GM12878 (cell line): ENCODE results near the gene REEP3. TPM values are rescaled to one million over a fixed set of nuclear protein-coding genes. Genes with fewer than 3 reads are reported as not detected.

Experiments
- BHLHE40 ChIP-seq, 2 experiments: fragments of 450-650 bp in 1 of 2; IDR thresholded peaks; 2 replicates each; pipeline ENCODE4 v1.6.1; 2011 to 2017; ENCODE audit warnings: low read depth in 2 of 2, borderline replicate concordance in 1 of 2, improper control_type of control experiment in 1 of 2, low read length in 1 of 2, mild to moderate bottlenecking in 1 of 2
- CHD4 ChIP-seq: fragments of 200-600 bp; sonication (generic); IDR thresholded peaks from 2 replicates; pipeline ENCODE4 v1.6.1; 2016; ENCODE audit warnings: mild to moderate bottlenecking
- EP300 ChIP-seq, 2 experiments: fragments of 150-350 bp in 1 of 2; IDR thresholded peaks; 2 replicates each; pipeline ENCODE4 v1.6.1; 2011 to 2012; ENCODE audit warnings: low read depth in 2 of 2, low read length in 2 of 2, borderline replicate concordance in 1 of 2, improper control_type of control experiment in 1 of 2, inconsistent platforms in 1 of 2; ENCODE audit not compliant: control insufficient read depth in 1 of 2
- IKZF2 ChIP-seq, 2 experiments: fragments of 450-650 bp; IDR thresholded peaks; 2 replicates each; pipeline ENCODE4 v1.6.1; 2017; ENCODE audit warnings: mild to moderate bottlenecking in 2 of 2, moderate library complexity in 2 of 2
- MXI1 ChIP-seq: fragments of 150-350 bp; IDR thresholded peaks from 2 replicates; pipeline ENCODE4 v1.6.1; 2011; ENCODE audit warnings: low read depth, mild to moderate bottlenecking, inconsistent platforms, low read length, improper control_type of control experiment
- MYC ChIP-seq: IDR thresholded peaks from 2 replicates; pipeline ENCODE4 v1.6.1; 2011; ENCODE audit warnings: mild to moderate bottlenecking, low read length, moderate library complexity, inconsistent platforms; ENCODE audit not compliant: insufficient read depth, insufficient replicate concordance, insufficient read length, severe bottlenecking
- NFXL1 ChIP-seq: fragments of 450-650 bp; IDR thresholded peaks from 2 replicates; pipeline ENCODE4 v1.6.1; 2017; ENCODE audit warnings: antibody characterized with exemption, mild to moderate bottlenecking, borderline replicate concordance
- NR2C1 ChIP-seq: fragments of 450-650 bp; IDR thresholded peaks from 2 replicates; pipeline ENCODE4 v1.6.1; 2017; ENCODE audit warnings: antibody characterized with exemption, mild to moderate bottlenecking, moderate library complexity
- POLR2A ChIP-seq: IDR thresholded peaks from 2 replicates; pipeline ENCODE4 v1.6.1; 2011; ENCODE audit warnings: low read depth, mild to moderate bottlenecking, low read length
- RELA ChIP-seq: fragments of 450-650 bp; IDR thresholded peaks from 2 replicates; pipeline ENCODE4 v1.8.0; 2014; ENCODE audit warnings: borderline replicate concordance; ENCODE audit not compliant: partially characterized antibody
- SMC3 ChIP-seq: IDR thresholded peaks from 2 replicates; pipeline ENCODE4 v1.6.1; 2011; ENCODE audit warnings: low read length, improper control_type of control experiment, borderline replicate concordance
- SPI1 ChIP-seq: IDR thresholded peaks from 2 replicates; pipeline ENCODE4 v1.6.1; 2011; ENCODE audit warnings: low read depth, mild to moderate bottlenecking, low read length, moderate library complexity, borderline replicate concordance; ENCODE audit not compliant: insufficient read depth
- SREBF1 ChIP-seq: IDR thresholded peaks from 2 replicates; pipeline ENCODE4 v1.6.1; 2012; ENCODE audit warnings: mild to moderate bottlenecking, low read length
- SRF ChIP-seq, 2 experiments: IDR thresholded peaks; 2 replicates each; pipeline ENCODE4 v1.6.1; 2011; ENCODE audit warnings: low read depth in 2 of 2, low read length in 2 of 2, mild to moderate bottlenecking in 1 of 2, moderate library complexity in 1 of 2
- polyA plus RNA-seq, 11 experiments: library from polyadenylated mRNA; depleted of rRNA in 4 of 11; unstranded in 6 of 11; stranded (reverse) in 5 of 11; fragments of >200 nt; fragmentation: Nextera tagmentation in 4 of 11; fragmentation: Illumina TruSeq in 1 of 11; extraction: Ambion mirVana in 4 of 11; extraction: Trizol in 1 of 11; gene quantifications; 1 replicate in 1 of 11; 2 replicates in 10 of 11; pipeline versions ENCODE4 v1.2.1 to v1.2.3, GENCODE V29; 2011 to 2016; ENCODE audit warnings: inconsistent platforms in 2 of 11, missing spikeins in 2 of 11, low read depth in 1 of 11
- total RNA-seq, 4 experiments: library from RNA; depleted of rRNA in 3 of 4; stranded (reverse); fragments of >200 nt in 3 of 4; fragmentation: Illumina TruSeq in 1 of 4; extraction: Trizol in 1 of 4; gene quantifications; 2 replicates each; pipeline versions ENCODE4 v1.2.1 to v1.2.3, GENCODE V29; 2013 to 2021
- TF ChIP-seq, protein P1 (sequence below): fragments of 450-650 bp; IDR thresholded peaks from 2 replicates; pipeline ENCODE4 v1.6.1; 2017; ENCODE audit warnings: mild to moderate bottlenecking, moderate library complexity
- TF ChIP-seq, protein P2 (sequence below): IDR thresholded peaks from 2 replicates; pipeline ENCODE4 v1.6.1; 2011; ENCODE audit warnings: low read depth, low read length, improper control_type of control experiment, borderline replicate concordance
- TF ChIP-seq, protein P3 (sequence below): fragments of 450-650 bp; formaldehyde crosslinking; IDR thresholded peaks from 2 replicates; pipeline ENCODE4 v1.5.0; 2022; ENCODE audit warnings: mild to moderate bottlenecking, missing genetic modification characterization

REEP3 gene
- total and polyA plus RNA-seq, 10 of the 15 experiments (the other 5 are each of a cell fraction or from before 2014, with no cell fraction given), result 4.9 to 25.9 (median 16.2) TPM

DNA sequence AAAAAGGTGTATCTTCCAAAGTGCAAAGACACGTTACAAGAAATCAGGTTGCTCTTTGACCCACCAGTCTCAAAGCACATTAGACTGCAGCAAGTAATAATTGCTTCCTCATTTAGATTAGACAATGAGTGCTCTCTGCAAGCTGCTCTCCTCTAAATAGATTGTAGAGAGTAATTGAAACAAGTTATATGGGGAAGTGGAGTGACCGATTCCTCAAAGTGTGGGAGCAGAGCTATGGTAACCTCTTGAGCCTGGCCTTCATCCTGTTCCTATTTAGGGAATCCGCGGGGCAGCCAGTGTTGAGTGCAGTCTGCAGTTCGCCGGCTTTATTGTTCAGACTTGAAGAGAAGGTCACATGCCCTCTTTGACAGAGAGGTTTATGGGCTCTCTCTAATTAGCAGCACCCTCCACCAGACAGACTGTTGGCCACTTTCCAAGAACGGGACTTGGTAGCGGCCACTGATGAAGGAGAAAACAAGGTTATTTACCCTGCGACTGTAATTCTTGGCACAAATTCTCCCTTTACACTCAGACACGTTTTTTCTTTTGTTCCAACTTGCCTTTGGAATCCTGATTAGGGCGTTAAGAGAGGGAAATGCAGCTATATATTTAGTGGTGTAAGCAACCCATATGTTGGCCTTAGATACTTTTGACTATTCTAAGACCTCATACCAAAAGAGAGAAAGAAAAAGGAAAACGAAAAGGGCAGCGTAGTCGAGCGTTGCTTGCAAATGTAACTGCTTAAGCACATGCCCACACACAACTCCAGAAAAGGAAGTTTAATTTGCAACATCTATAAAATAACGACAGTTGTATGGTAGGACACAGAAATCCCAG, 107.5 kb downstream of the REEP3 start (continued):
- TF ChIP-seq IKZF2 (IDR thresholded peaks at IDR 0.05) (peak; percentile 47 to 57; a peak in 3 of 4 replicates), POLR2A (peak; percentile 52), EP300 (IDR thresholded peaks at IDR 0.05; ENCODE audit: borderline replicate concordance in 1 of 2, control insufficient read depth in 1 of 2, low read depth in 2 of 2, low read length in 2 of 2) (no peak), NR2C1 (no peak), MYC (no peak), CHD4 (no peak), BHLHE40 (IDR thresholded peaks at IDR 0.05; ENCODE audit: borderline replicate concordance in 1 of 2, low read depth in 2 of 2, low read length in 1 of 2) (peak; percentile 60 to 83; a peak in 3 of 4 replicates), SRF (IDR thresholded peaks at IDR 0.05; ENCODE audit: low read depth in 2 of 2, low read length in 2 of 2) (peak in 1 of 2 experiments; percentile 76; a peak in 2 of 4 replicates), SPI1 (peak; percentile 83), NFXL1 (no peak), SMC3 (no peak), MXI1 (peak; percentile 72; the same call in 1 of the 2 replicates), RELA (no peak), SREBF1 (no peak)
- TF ChIP-seq, protein P1, sequence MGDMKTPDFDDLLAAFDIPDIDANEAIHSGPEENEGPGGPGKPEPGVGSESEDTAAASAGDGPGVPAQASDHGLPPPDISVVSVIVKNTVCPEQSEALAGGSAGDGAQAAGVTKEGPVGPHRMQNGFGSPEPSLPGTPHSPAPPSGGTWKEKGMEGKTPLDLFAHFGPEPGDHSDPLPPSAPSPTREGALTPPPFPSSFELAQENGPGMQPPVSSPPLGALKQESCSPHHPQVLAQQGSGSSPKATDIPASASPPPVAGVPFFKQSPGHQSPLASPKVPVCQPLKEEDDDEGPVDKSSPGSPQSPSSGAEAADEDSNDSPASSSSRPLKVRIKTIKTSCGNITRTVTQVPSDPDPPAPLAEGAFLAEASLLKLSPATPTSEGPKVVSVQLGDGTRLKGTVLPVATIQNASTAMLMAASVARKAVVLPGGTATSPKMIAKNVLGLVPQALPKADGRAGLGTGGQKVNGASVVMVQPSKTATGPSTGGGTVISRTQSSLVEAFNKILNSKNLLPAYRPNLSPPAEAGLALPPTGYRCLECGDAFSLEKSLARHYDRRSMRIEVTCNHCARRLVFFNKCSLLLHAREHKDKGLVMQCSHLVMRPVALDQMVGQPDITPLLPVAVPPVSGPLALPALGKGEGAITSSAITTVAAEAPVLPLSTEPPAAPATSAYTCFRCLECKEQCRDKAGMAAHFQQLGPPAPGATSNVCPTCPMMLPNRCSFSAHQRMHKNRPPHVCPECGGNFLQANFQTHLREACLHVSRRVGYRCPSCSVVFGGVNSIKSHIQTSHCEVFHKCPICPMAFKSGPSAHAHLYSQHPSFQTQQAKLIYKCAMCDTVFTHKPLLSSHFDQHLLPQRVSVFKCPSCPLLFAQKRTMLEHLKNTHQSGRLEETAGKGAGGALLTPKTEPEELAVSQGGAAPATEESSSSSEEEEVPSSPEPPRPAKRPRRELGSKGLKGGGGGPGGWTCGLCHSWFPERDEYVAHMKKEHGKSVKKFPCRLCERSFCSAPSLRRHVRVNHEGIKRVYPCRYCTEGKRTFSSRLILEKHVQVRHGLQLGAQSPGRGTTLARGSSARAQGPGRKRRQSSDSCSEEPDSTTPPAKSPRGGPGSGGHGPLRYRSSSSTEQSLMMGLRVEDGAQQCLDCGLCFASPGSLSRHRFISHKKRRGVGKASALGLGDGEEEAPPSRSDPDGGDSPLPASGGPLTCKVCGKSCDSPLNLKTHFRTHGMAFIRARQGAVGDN, result 0 out of 2 replicates have a peak, but pooled peaks have one; percentile 39
- TF ChIP-seq, protein P2, sequence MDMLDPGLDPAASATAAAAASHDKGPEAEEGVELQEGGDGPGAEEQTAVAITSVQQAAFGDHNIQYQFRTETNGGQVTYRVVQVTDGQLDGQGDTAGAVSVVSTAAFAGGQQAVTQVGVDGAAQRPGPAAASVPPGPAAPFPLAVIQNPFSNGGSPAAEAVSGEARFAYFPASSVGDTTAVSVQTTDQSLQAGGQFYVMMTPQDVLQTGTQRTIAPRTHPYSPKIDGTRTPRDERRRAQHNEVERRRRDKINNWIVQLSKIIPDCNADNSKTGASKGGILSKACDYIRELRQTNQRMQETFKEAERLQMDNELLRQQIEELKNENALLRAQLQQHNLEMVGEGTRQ, result peak; percentile 55; the same call in 1 of the 2 replicates
- TF ChIP-seq, protein P3, sequence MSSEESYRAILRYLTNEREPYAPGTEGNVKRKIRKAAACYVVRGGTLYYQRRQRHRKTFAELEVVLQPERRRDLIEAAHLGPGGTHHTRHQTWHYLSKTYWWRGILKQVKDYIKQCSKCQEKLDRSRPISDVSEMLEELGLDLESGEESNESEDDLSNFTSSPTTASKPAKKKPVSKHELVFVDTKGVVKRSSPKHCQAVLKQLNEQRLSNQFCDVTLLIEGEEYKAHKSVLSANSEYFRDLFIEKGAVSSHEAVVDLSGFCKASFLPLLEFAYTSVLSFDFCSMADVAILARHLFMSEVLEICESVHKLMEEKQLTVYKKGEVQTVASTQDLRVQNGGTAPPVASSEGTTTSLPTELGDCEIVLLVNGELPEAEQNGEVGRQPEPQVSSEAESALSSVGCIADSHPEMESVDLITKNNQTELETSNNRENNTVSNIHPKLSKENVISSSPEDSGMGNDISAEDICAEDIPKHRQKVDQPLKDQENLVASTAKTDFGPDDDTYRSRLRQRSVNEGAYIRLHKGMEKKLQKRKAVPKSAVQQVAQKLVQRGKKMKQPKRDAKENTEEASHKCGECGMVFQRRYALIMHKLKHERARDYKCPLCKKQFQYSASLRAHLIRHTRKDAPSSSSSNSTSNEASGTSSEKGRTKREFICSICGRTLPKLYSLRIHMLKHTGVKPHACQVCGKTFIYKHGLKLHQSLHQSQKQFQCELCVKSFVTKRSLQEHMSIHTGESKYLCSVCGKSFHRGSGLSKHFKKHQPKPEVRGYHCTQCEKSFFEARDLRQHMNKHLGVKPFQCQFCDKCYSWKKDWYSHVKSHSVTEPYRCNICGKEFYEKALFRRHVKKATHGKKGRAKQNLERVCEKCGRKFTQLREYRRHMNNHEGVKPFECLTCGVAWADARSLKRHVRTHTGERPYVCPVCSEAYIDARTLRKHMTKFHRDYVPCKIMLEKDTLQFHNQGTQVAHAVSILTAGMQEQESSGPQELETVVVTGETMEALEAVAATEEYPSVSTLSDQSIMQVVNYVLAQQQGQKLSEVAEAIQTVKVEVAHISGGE (CRISPR knock-in tag), result no peak
